HL-60/S4 (cell line): ENCODE results near the gene PTTG1IP.

Experiments
- in situ Hi-C: fragments of 300-500 bp; cut with MboI; formaldehyde crosslinking; loops from 2 replicates; pipeline ENCODE4 v1.14.3; 2022; ENCODE audit warnings: low sequenced_read_pairs

The PTTG1IP gene

GRCh38 chr21:44896561-44897286 is 23.2 kb upstream of the PTTG1IP start:
- in situ Hi-C loops: no loop called here

DNA sequence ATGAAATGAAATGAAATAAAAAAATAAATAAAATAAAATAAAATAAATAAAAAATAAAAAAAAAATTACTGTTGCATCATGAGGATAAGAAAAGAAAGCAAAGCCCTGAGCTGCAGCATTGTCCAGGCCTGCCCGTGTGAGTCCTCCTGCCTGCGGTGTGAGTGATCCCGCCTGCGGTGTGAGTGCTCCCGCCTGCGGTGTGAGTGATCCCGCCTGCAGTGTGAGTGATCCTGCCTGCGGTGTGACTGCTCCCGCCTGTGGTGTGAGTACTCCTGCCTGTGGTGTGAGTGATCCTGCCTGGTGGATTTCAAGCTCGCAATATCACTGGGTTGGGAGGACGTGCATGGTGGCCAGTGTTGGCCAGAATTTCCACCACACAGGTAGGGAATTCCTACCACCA is 22.4 kb upstream of the PTTG1IP start:
- in situ Hi-C loops: no loop called here

DNA sequence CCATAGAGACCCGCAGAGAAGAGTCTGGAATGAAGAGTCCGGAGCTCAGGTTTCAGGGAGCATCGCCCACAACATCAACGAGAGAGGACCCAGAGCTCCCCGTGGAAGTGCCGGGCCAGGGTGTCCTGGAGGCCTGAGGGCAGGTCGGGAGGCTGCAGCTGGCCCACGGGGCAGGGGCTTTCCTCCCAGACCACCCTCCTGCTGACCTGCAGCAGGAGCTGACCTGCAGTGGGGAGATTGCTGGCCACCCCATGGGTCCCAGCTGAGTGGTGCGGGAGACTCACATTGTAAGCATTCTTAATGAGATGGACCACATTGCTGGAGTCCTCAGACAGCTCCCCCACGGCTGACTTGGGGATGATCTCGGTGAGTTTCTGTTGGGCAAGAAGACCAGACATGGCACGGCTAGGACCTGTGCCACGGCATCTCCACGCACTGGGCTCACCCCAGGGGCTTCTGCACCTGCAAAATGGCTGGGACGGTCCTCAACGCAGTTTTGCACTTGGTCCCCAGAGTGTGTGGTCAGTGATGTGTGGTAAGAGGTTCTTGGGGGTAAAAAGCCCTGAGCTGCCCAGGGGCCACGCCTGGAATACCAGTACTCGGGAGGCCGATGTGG is 21.3 kb upstream of the PTTG1IP start:
- in situ Hi-C loops: loop anchor here (5.0 kb wide), 1 partner anchor 33 kb away; no protein-coding TSS in a partner anchor

GRCh38 chr21:44893948-44894656 is 20.6 kb upstream of the PTTG1IP start:
- in situ Hi-C loops: loop anchor here (5.0 kb wide), 1 partner anchor 33 kb away; no protein-coding TSS in a partner anchor

- in situ Hi-C loops: loop anchor here (5.0 kb wide), 1 partner anchor 34 kb away; no protein-coding TSS in a partner anchor
These were observed 19.7 kb upstream of the PTTG1IP start for GRCh38 chr21:44893278-44893556.

DNA sequence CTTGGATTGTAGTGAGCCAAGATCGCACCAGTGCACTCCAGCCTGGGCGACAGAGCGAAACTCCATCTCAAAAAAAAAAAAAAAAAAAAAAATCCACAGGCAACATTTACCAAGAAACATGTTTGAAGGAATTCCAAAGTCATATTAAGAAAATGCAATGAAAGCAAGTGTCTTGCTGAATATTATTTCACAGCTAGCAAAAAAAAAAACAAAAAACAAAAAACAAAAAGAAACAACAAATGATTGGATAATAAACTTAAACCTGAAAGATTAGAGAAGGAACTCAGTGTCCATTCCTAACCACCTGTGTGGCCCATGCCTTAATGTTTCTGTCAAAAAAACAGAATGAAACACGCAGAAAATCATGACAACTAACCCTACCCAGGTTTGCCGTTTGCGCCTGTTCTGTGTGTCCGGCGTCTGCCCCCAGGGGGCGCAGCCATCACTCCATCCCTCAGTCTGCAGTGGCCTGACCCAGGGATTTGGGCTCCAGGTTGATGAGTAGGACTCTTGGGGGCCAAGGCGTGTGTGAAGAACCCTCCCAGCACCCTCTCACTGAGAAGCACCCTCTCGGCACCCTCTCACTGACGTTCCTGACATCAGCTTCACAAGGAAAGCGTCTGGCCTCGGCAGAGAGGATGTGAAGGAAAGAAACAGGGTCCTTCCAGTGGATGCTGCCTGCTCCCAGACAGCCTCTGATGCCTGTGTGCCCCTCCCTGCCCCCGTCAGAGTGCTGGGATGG is 19.2 kb upstream of the PTTG1IP start:
- in situ Hi-C loops: loop anchor here (5.0 kb wide), 1 partner anchor 35 kb away; no protein-coding TSS in a partner anchor

GRCh38 chr21:44892095-44892494 is 18.6 kb upstream of the PTTG1IP start:
- in situ Hi-C loops: loop anchor here (5.0 kb wide), 1 partner anchor 35 kb away; no protein-coding TSS in a partner anchor

GRCh38 chr21:44891631-44892031 is 18.1 kb upstream of the PTTG1IP start:
- in situ Hi-C loops: loop anchor here (5.0 kb wide), 1 partner anchor 36 kb away; no protein-coding TSS in a partner anchor

DNA sequence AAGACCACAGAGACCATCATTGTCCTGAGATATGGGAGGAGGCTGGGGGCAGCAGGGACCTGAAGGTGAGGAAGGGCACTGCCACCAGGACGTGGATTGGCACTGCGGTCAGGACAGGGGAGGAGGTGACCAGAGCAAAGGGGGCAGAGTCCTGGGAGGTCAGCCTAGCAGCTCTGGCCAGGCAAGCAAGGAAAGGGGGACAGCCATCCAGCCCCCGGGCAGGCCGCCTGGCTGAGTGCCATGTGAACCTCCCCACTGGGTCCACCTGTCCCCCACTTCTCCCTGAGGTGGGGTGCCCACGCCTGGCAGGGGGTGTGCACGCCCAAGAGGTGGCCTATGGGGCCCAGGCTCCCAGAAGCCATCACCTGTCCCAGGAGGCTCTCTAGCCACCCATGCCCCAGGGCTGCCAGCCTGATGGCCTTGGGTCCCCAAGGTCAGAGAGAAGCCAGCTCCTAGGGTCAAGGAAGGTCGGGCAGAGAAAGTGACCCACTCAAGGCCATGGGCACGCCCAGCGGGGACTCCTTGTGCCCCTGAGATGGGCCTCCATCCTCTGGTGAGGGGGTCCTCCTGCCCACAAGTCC is 17.6 kb upstream of the PTTG1IP start:
- in situ Hi-C loops: loop anchor here (5.0 kb wide), 1 partner anchor 36 kb away; no protein-coding TSS in a partner anchor

DNA sequence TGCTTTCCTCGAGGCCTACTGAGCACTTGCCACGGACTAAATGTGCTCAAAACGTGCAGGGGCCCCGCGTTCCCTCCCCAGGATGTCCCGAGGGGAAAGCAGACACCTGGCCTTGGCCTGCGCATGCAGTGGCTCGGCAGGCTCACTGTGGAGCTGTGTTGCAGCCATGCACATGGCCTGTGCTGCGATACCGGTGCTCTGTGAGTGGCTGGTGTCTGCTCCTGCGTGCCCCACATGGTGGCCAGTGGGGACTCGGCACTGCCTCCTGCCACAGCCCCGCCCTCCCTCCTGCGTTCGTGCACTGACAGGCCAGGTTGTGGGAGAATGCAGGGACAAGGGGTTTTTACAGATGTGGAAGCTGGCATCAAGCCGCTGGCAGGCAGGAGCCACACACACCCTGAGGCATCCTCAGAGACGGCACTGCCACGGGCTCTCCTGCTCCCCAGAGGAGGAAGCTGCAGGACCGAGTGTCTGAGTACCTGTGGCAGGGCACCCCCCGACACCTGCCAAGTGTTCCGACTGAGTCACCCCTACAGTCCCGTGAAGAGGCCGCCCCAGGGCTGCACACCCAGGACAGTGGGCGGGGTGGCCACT is 16.9 kb upstream of the PTTG1IP start:
- in situ Hi-C loops: loop anchor here (5.0 kb wide), 1 partner anchor 37 kb away; no protein-coding TSS in a partner anchor

- in situ Hi-C loops: loop anchor here (5.0 kb wide), 1 partner anchor 38 kb away; no protein-coding TSS in a partner anchor
These were observed 16.3 kb upstream of the PTTG1IP start for GRCh38 chr21:44889625-44890337.

GRCh38 chr21:44888581-44889550 is 15.4 kb upstream of the PTTG1IP start:
- in situ Hi-C loops: no loop called here

DNA sequence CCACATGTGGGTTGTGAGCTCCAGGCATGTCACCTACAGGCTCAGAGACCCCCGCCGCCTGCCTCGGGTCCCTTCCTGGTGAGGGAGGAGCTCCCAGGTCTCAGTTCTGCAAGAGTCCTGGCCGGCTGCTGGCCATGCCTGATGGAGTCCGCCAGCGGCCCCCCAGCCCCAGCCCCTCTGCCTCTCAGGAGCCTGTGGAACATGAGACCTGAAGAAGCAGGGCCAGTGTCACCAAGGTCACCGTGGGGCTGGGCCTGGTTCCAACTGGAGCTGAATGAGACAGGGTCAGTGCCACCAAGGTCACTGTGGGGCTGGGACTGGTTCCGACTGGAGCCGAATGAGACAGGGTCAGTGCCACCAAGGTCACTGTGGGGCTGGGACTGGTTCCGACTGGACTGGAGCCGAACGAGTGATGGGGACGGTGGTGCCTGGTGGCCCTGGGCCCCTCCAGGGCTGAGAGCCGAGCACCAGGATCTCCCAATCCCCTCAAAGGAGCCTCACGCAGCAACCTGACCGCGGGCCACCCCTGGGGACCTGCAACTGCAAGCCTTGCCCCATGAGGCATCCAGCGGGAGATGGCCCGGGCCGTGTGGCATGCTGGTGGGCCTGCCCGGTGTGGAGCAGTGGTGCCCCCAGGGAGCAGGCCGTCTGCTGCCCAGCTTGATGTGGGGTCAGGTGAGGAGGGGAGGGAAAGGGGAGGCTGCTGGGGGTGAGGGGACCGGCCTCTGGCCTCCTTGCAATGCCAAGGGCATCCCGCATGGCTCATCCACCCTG is 14.5 kb upstream of the PTTG1IP start:
- in situ Hi-C loops: no loop called here

GRCh38 chr21:44887126-44887806 is 13.8 kb upstream of the PTTG1IP start:
- in situ Hi-C loops: no loop called here

DNA sequence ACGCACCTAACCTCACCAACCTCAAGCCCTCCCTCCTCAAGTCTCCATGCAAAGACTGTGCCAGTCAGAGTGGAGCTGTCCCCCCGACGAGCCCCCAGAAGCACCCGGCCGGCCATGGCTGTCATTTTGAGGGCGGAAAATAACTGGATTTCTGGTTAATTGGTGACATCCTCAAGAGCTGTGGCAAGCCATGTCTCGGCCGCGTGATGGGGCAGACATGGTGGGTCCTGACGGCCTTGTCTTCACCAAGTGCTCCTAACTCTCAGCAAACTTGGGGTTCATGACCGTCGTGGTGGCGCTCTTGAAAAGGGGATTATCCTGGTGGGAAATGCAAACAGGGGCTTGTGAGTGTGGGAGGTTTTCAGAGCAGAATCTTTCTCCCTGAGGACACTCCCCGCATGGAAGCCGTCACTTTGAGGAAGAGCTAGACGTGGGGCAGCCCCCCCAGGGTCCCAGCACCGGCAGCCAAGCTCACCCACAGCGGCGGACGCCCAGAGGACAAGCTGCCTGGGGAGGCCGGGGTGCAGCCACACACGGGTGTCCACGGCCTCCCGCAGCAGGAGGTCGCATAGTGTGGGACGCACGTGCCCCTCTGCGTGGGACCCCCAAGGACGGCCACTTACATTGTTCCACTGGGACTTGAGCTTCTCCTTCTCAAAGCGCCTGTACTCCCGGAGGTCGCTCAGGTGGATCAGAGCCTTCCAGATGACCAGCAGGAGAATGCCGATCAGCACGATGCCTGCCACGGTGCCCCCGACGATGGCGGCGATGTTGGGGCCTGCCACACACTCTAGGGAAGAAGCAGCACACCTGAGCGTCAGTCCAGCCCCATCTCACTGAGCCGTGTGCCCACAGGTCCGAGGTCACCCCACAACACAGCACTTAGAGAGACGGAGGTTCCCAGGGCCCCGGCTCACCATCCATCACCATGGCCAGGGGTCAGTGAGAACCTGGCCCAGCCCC is 12.9 kb upstream of the PTTG1IP start:
- in situ Hi-C loops: no loop called here

- in situ Hi-C loops: no loop called here
These were observed 12.1 kb upstream of the PTTG1IP start for GRCh38 chr21:44885615-44886014.
